ENCODE results near the gene SLC38A10. TPM values are rescaled to one million over a fixed set of nuclear protein-coding genes. Genes with fewer than 3 reads are reported as not detected.

SLC38A10 gene
- total and polyA plus RNA-seq, 2 of the 4 experiments (the other 2 are of a cell fraction): 12.7 to 46.7 TPM

- no peak overlapping the region for H3K4me3 ChIP-seq (ENCODE audit: insufficient read depth, low read depth, low read length)
- H2BK120ac ChIP-seq (ENCODE audit: low read depth, low read length): no peak overlapping the region
- H4K5ac ChIP-seq (ENCODE audit: low read depth, low read length): no peak overlapping the region
- H3K79me1 ChIP-seq (ENCODE audit: low read depth in 1 of 2, low read length in 2 of 2): peaks cover 0 to 12% of the 10 kb centered on the region in 2 experiments; a peak in 3 of 4 replicates
- no peak overlapping the region for H3K56ac ChIP-seq (ENCODE audit: extremely low read depth, insufficient read depth, low read length)
- H3K9me3 ChIP-seq (ENCODE audit: control insufficient read depth, insufficient read depth, low read length): no peaks in the 10 kb centered on the region
- H3K9me1 ChIP-seq (ENCODE audit: insufficient read depth, low read length): peaks cover 5% of the 10 kb centered on the region; the same call in 1 of the 2 replicates
- WGBS, 2 experiments (ENCODE audit: extremely low coverage in 2 of 2, insufficient read length in 1 of 2): 96% methylated on average over 4 of the region's 12 CpGs; no CpG with 5 or more reads in 1 of the 2 experiments
- TF ChIP-seq RFX5 (IDR thresholded peaks at IDR 0.05; ENCODE audit: low read depth, low read length) (no peak), MAFK (IDR thresholded peaks at IDR 0.05; ENCODE audit: low read depth, low read length) (no peak), SMC3 (IDR thresholded peaks at IDR 0.05; ENCODE audit: low read depth, low read length) (no peak), USF2 (IDR thresholded peaks at IDR 0.05; ENCODE audit: low read depth, low read length) (no peak)
- no peak overlapping the region for H3K9ac ChIP-seq (ENCODE audit: low read depth, low read length)
- no peaks in the 10 kb centered on the region for H4K20me1 ChIP-seq (ENCODE audit: insufficient read depth, low read length)
- H2AK5ac ChIP-seq (ENCODE audit: low read depth, low read length): no peak overlapping the region
- no peak overlapping the region for H4K8ac ChIP-seq (ENCODE audit: low read depth in 2 of 2, low read length in 2 of 2)
- ChIA-PET CTCF (no interaction called here), POLR2A (ENCODE audit: unreplicated experiment) (no interaction called here)
- DNase-seq: no peak
- H3K27ac ChIP-seq (ENCODE audit: insufficient read depth, low read length): no peak overlapping the region
- in situ Hi-C loops (cut with MboI; ENCODE audit: low sequenced_read_pairs) (no loop called here), dilution Hi-C loops (cut with HindIII; ENCODE audit: low sequenced_read_pairs, unreplicated experiment) (no loop called here), intact Hi-C loops (cut with micrococcal nuclease) (no loop called here)
- H3K14ac ChIP-seq (replicated peaks; ENCODE audit: low read depth, low read length): no peak overlapping the region
- no peak for ATAC-seq (ENCODE audit: low read depth)
- H2AK9ac ChIP-seq (replicated peaks; ENCODE audit: low read depth, low read length, poor library complexity): no peak overlapping the region
- no peak overlapping the region for H3K4ac ChIP-seq (ENCODE audit: low read depth, low read length)
- no peaks in the 10 kb centered on the region for H3K4me1 ChIP-seq (ENCODE audit: control insufficient read depth, insufficient read depth, low read length)
- BruUV-seq (replicated peaks): no TSS peak
- peaks cover 65% of the 10 kb centered on the region for H3K36me3 ChIP-seq (ENCODE audit: control insufficient read depth, insufficient read depth, low read length)
- H2AFZ ChIP-seq (replicated peaks; ENCODE audit: low read length, poor library complexity): no peak overlapping the region
- no peak overlapping the region for H2BK20ac ChIP-seq (ENCODE audit: low read depth, low read length)
- no peak overlapping the region for H3K4me2 ChIP-seq (ENCODE audit: low read depth, low read length)
- H4K91ac ChIP-seq (ENCODE audit: insufficient read depth, low read depth, low read length): no peak overlapping the region
- no peak overlapping the region for H3K18ac ChIP-seq (ENCODE audit: low read depth, low read length)
- no peak overlapping the region for H3K23ac ChIP-seq (ENCODE audit: low read depth, low read length)
- H2BK5ac ChIP-seq (ENCODE audit: low read depth, low read length, poor library complexity, severe bottlenecking): no peak overlapping the region
- H2BK15ac ChIP-seq (ENCODE audit: low read depth, low read length): no peak overlapping the region
- no peaks in the 10 kb centered on the region for H3K27me3 ChIP-seq (ENCODE audit: control insufficient read depth, insufficient read depth, low read length)
Measured at GRCh38 chr17:81264640-81265039, 30.5 kb downstream of the SLC38A10 start.

Measured in IMR-90 (cell line).